ENCODE results near the gene WASF2.

- TF ChIP-seq, protein P1, sequence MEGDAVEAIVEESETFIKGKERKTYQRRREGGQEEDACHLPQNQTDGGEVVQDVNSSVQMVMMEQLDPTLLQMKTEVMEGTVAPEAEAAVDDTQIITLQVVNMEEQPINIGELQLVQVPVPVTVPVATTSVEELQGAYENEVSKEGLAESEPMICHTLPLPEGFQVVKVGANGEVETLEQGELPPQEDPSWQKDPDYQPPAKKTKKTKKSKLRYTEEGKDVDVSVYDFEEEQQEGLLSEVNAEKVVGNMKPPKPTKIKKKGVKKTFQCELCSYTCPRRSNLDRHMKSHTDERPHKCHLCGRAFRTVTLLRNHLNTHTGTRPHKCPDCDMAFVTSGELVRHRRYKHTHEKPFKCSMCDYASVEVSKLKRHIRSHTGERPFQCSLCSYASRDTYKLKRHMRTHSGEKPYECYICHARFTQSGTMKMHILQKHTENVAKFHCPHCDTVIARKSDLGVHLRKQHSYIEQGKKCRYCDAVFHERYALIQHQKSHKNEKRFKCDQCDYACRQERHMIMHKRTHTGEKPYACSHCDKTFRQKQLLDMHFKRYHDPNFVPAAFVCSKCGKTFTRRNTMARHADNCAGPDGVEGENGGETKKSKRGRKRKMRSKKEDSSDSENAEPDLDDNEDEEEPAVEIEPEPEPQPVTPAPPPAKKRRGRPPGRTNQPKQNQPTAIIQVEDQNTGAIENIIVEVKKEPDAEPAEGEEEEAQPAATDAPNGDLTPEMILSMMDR (IDR thresholded peaks at IDR 0.05), result no peak
- TF ChIP-seq POLR2A (IDR thresholded peaks at IDR 0.05), result no peak
- no peak for TF ChIP-seq POLR2AphosphoS5 (IDR thresholded peaks at IDR 0.05)
These were observed 115.4 kb downstream of the WASF2 start, which contains the start of gene FCN3 for GRCh38 chr1:27374362-27375086.

All from breast epithelium (tissue), 3 donors.